C4-2B (cell line): ENCODE results near the gene HGF.

ENCODE experiments used
- H3K27ac ChIP-seq: fragments of 450-650 bp; 2 replicates; pipeline ENCODE4 v1.5.1; 2017
- ZFX ChIP-seq: fragments of 450-650 bp; IDR thresholded peaks from 2 replicates; pipeline ENCODE4 v1.6.1; 2017
- TF ChIP-seq, protein P1 (sequence below): fragments of 450-650 bp; conservative IDR thresholded peaks from 2 replicates; pipeline ENCODE4 v1.5.1; 2017; ENCODE audit warnings: mild to moderate bottlenecking

HGF gene

DNA sequence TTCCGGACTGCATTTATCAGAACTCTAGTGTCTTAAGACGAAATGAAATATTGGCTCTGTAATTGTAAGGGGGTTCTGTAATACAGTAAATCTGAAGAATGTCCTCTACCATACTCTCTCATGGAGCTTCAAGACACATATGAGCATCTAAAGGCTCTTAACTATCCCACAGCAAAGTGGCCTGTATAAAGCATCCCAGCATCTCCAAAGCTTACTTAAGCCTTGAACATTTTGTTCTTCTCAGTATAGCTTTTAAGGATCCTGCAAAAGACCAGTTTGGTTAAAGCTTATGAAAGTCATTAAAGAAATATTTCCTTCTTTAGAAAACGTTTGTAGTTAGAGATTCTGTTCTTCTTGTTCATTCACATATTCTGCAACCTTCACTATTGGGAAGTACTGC, 75.1 kb downstream of the HGF start:
- no peak overlapping the region for H3K27ac ChIP-seq
- TF ChIP-seq ZFX: no peak
- TF ChIP-seq, protein P1, sequence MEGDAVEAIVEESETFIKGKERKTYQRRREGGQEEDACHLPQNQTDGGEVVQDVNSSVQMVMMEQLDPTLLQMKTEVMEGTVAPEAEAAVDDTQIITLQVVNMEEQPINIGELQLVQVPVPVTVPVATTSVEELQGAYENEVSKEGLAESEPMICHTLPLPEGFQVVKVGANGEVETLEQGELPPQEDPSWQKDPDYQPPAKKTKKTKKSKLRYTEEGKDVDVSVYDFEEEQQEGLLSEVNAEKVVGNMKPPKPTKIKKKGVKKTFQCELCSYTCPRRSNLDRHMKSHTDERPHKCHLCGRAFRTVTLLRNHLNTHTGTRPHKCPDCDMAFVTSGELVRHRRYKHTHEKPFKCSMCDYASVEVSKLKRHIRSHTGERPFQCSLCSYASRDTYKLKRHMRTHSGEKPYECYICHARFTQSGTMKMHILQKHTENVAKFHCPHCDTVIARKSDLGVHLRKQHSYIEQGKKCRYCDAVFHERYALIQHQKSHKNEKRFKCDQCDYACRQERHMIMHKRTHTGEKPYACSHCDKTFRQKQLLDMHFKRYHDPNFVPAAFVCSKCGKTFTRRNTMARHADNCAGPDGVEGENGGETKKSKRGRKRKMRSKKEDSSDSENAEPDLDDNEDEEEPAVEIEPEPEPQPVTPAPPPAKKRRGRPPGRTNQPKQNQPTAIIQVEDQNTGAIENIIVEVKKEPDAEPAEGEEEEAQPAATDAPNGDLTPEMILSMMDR: no peak

DNA sequence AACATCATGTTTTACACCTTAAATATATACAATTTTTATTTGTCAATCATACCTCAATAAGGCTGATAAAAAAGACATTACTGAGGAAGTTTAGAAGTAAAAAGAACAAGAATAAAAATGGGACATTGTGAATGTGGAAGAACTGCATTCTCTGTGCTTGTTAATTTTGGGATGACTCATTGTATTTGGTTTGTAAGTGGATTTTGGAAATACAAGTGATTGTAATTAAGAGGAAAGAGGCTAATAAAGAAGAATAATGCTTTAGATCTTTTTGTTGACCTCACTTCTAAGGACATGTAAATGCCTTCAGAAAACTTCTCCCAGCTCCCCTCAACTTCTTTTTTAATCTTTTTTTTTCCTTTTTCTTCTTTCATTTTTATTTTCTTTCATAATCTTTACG, 76.0 kb downstream of the HGF start:
- H3K27ac ChIP-seq: no peak overlapping the region

DNA sequence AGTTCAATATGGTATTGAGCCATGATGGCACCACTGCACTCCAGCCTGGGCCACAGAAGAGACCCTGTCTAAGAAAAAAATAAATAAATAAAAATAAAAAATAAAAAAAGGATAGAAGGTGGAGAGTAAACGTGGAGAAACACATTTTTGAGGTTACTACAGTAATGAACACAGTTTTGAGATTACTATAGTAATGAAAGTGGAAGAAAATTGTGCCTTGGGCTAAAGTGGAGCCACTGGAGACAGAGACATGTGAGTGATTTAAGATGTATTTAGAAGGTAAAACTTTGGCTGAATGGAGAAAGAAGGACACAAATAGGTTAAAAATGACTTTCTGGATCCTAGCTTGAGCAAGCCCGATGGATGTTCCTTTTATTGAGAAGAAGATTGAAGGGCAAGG, 76.8 kb downstream of the HGF start:
- TF ChIP-seq ZFX: no peak
- TF ChIP-seq, protein P1: no peak
- no peak overlapping the region for H3K27ac ChIP-seq

More for the DNA sequence above, 76.0 kb downstream of the HGF start:
- TF ChIP-seq, protein P1: no peak
- no peak for TF ChIP-seq ZFX

DNA sequence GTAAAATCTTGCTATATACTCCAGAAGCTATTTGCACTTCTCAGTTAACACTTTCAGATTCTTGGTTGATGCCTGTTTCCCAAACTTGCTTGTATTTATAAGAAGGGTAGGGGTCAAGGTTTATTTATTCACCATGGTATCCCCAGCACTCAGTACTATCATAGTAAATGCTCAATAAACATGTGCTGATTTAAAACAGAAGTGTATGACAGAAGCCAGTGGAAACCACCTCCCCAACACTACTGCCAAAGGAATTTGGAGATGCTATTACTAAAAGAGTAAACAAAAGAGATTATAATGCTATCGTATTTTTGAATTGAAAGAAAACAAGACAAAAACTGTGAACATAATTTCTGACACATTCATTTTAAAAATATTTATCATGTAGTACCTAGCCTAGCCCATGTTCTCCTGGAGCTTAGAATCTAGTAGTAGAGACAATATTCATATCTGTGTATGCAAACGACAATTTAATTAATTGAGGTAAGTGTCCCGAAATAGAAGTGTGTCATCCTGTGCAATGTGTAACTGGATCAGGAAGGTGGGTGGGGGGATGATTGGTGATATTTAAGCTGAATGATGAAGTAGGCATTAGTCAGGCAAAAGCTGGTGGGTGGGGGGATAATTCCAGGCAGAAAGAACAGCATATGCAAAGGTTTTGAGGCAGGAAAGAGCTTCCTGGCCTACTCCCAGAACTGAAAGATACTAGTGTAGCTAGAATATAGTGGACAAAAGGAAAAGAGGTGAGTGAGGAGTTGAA, 77.5 kb downstream of the HGF start:
- TF ChIP-seq, protein P1: no peak
- TF ChIP-seq ZFX: no peak
- no peak overlapping the region for H3K27ac ChIP-seq

DNA sequence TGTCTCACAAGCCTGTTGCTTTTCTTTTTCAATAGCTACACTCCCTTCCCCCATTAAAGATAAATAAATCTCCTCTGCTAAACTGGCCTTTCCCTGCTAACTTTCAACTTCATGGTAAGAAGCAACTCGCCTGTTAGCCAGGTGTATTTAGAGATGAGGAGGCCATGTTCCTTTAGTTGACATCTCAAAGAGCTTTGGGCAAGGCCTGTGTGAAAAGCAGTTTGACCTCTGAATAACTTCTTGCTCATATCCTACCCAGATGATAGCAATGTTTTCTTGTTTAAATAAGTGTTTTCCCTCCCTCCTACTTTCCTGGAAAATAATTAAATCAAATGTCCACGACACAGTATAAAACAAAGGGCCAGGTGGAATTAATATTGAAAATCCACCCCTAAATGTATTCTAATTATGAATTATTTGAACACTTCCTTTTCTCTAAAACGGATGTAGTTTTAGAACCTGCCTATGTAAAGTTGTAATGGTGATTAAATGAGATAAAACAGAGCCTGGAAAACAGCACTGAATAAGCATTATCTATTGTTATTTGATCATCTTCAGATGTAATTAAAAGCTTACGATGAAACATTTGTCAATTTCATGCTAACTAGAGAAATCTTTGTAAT, 78.5 kb downstream of the HGF start:
- H3K27ac ChIP-seq: no peak overlapping the region
- no peak for TF ChIP-seq ZFX
- TF ChIP-seq, protein P1: no peak

DNA sequence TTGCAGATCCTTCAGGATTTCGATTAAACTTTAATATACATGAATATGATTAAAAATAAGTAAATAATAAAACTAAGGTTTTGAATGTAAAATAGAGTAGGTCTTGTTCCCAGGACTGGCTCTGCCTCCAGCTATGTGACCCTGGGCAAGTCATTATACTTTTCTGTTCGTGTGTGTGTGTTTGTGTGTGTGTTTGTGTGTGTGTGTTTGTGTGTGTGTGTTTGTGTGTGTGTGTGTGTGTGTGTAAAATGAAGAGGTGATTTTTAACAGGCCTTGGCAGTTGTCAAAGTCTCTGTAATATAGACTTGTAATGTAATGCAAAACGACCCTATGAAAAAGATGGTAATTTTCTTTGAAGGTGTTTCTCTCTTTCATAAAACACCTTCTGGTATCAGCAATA, 79.2 kb downstream of the HGF start:
- no peak overlapping the region for H3K27ac ChIP-seq

DNA sequence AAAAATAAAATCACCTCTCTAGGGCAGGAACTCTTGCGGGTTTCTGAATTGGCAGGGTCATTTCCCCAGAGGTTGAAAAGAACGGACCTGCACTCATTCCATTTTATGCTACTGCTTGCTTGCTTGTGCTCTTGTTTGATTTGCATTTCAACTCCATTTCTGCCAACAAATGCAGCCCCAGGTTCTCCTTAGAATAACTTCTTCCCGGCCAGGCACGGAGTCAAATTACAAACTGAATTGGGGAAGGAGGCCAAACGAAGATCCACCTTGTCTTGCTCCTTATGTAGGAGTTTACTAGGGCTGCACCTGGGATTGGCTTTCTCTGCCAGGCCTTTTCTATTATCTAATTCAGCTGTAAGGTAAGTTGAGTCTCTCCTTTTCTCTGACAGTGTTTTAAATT, 79.6 kb downstream of the HGF start:
- TF ChIP-seq, protein P1: no peak
- no peak for TF ChIP-seq ZFX
- H3K27ac ChIP-seq: no peak overlapping the region

More for the DNA sequence above, 79.2 kb downstream of the HGF start:
- no peak for TF ChIP-seq ZFX
- TF ChIP-seq, protein P1: no peak
